ENCODE measurements around the gene OR51F1. TPM values are rescaled to one million over a fixed set of nuclear protein-coding genes. Genes with fewer than 3 reads are reported as not detected.
"Not testable (repeated sequence)": the region's sequence is repeated elsewhere in the genome, so short reads cannot be mapped to it uniquely, and the experiment has no call there.

Gene OR51F1
- total and polyA plus RNA-seq, 2 donors (not counting 1 experiment from before 2014, with no cell fraction given) = not detected

- no peak overlapping the region for H3K9ac ChIP-seq (ENCODE audit: low read length)
- POLR2A ChIA-PET = no interaction called here
- no peaks in the 10 kb centered on the region for H3K9me3 ChIP-seq (ENCODE audit: control extremely low read depth in 1 of 3, control insufficient read depth in 2 of 3, insufficient read depth in 1 of 3, low read length in 2 of 3)
- TF ChIP-seq EZH2 (IDR thresholded peaks at IDR 0.05; ENCODE audit: borderline replicate concordance, insufficient read depth, low read depth, low read length, poor library complexity, severe bottlenecking) (no peak), CTCF (IDR thresholded peaks at IDR 0.05) (no peak)
- Mint-ChIP-seq H3K27me3 (peaks cover 9% of the 10 kb centered on the region), H3K4me1 (no peaks in the 10 kb centered on the region), H3K27ac (no peak overlapping the region), H3K9me3 (ENCODE audit: insufficient read depth) (no peaks in the 10 kb centered on the region), H3K4me3 (no peak overlapping the region)
- no peaks in the 10 kb centered on the region for H4K20me1 ChIP-seq (ENCODE audit: control insufficient read depth, insufficient read depth, low read length, poor library complexity, severe bottlenecking)
- H3K36me3 ChIP-seq (replicated peaks in 1 of 2; ENCODE audit: control extremely low read depth in 1 of 2, control insufficient read depth in 1 of 2, extremely low read depth in 1 of 2, insufficient read depth in 2 of 2, low read length in 1 of 2) = no peaks in the 10 kb centered on the region
- CTCF ChIA-PET = no interaction called here
- ATAC-seq (ENCODE audit: low read depth) (no peak), DNase-seq (no peak)
- no peak overlapping the region for H2AFZ ChIP-seq (ENCODE audit: insufficient read depth, low read depth, low read length, poor library complexity, severe bottlenecking)
- no peak overlapping the region for H3K4me3 ChIP-seq (ENCODE audit: control extremely low read depth in 1 of 5, extremely low read depth in 1 of 5, insufficient read depth in 1 of 5, low read depth in 2 of 5, low read length in 4 of 5)
- no peak overlapping the region for H3K4me2 ChIP-seq (replicated peaks; ENCODE audit: low read depth, low read length, poor library complexity, severe bottlenecking)
- 100% methylated on average over 1 of the region's 2 CpGs for WGBS (ENCODE audit: insufficient coverage)
- no peak overlapping the region for H3K27ac ChIP-seq (ENCODE audit: low read length in 2 of 2)
- intact Hi-C loops (cut with micrococcal nuclease) = no loop called here
- H3K79me2 ChIP-seq (ENCODE audit: control insufficient read depth, insufficient read depth, low read length) = no peaks in the 10 kb centered on the region
- H3K27me3 ChIP-seq (replicated peaks in 1 of 4; ENCODE audit: control extremely low read depth in 1 of 4, control insufficient read depth in 3 of 4, insufficient read depth in 4 of 4, low read length in 3 of 4) = peaks cover 0 to 3% (median 0%) of the 10 kb centered on the region in 4 experiments
- H3K4me1 ChIP-seq (ENCODE audit: control insufficient read depth in 2 of 2, insufficient read depth in 2 of 2, low read length in 2 of 2) = no peaks in the 10 kb centered on the region
Measured at GRCh38 chr11:4740735-4741134, 29.0 kb downstream of the OR51F1 start.

- Mint-ChIP-seq H3K27ac (no peak overlapping the region), H3K4me1 (no peaks in the 10 kb centered on the region), H3K9me3 (ENCODE audit: insufficient read depth) (no peaks in the 10 kb centered on the region), H3K27me3 (peaks cover 9% of the 10 kb centered on the region), H3K4me3 (no peak overlapping the region)
- Histone ChIP-seq H3K27ac (ENCODE audit: low read length in 2 of 2) (no peak overlapping the region), H3K4me3 (ENCODE audit: control extremely low read depth in 1 of 5, extremely low read depth in 1 of 5, insufficient read depth in 1 of 5, low read depth in 2 of 5, low read length in 4 of 5) (no peak overlapping the region), H3K4me1 (ENCODE audit: control insufficient read depth in 2 of 2, insufficient read depth in 2 of 2, low read length in 2 of 2) (no peaks in the 10 kb centered on the region), H3K9ac (ENCODE audit: low read length) (no peak overlapping the region), H2AFZ (ENCODE audit: insufficient read depth, low read depth, low read length, poor library complexity, severe bottlenecking) (no peak overlapping the region), H3K4me2 (replicated peaks; ENCODE audit: low read depth, low read length, poor library complexity, severe bottlenecking) (no peak overlapping the region), H3K27me3 (replicated peaks in 1 of 4; ENCODE audit: control extremely low read depth in 1 of 4, control insufficient read depth in 3 of 4, insufficient read depth in 4 of 4, low read length in 3 of 4) (no peaks in the 10 kb centered on the region), H3K79me2 (ENCODE audit: control insufficient read depth, insufficient read depth, low read length) (no peaks in the 10 kb centered on the region), H4K20me1 (ENCODE audit: control insufficient read depth, insufficient read depth, low read length, poor library complexity, severe bottlenecking) (no peaks in the 10 kb centered on the region), H3K36me3 (replicated peaks in 1 of 2; ENCODE audit: control extremely low read depth in 1 of 2, control insufficient read depth in 1 of 2, extremely low read depth in 1 of 2, insufficient read depth in 2 of 2, low read length in 1 of 2) (no peaks in the 10 kb centered on the region), H3K9me3 (ENCODE audit: control extremely low read depth in 1 of 3, control insufficient read depth in 2 of 3, insufficient read depth in 1 of 3, low read length in 2 of 3) (peaks cover 0 to 5% (median 0%) of the 10 kb centered on the region in 3 donors)
- CTCF ChIA-PET = no interaction called here
- POLR2A ChIA-PET = no interaction called here
- no CpG with 5 or more reads among the region's 2 CpGs for whole genome bisulfite sequencing (ENCODE audit: insufficient coverage)
- DNase-seq (no peak), ATAC-seq (ENCODE audit: low read depth) (no peak)
- TF ChIP-seq EZH2 (IDR thresholded peaks at IDR 0.05; ENCODE audit: borderline replicate concordance, insufficient read depth, low read depth, low read length, poor library complexity, severe bottlenecking) = no peak
- no peak for TF ChIP-seq CTCF (IDR thresholded peaks at IDR 0.05)
- intact Hi-C loops (cut with micrococcal nuclease) = no loop called here
Measured at GRCh38 chr11:4727171-4727570, 42.6 kb downstream of the OR51F1 start.

GRCh38 chr11:4722616-4723534 lies 46.9 kb downstream of the OR51F1 start:
- H3K4me3 Mint-ChIP-seq; H3K9ac ChIP-seq (ENCODE audit: low read length); H3K9me3 Mint-ChIP-seq (ENCODE audit: insufficient read depth); H3K4me2 ChIP-seq (replicated peaks; ENCODE audit: low read depth, low read length, poor library complexity, severe bottlenecking); ATAC-seq (ENCODE audit: low read depth); H2AFZ ChIP-seq (ENCODE audit: insufficient read depth, low read depth, low read length, poor library complexity, severe bottlenecking); H3K79me2 ChIP-seq (ENCODE audit: control insufficient read depth, insufficient read depth, low read length); DNase-seq; H3K4me1 ChIP-seq (ENCODE audit: control insufficient read depth in 2 of 2, insufficient read depth in 2 of 2, low read length in 2 of 2); H4K20me1 ChIP-seq (ENCODE audit: control insufficient read depth, insufficient read depth, low read length, poor library complexity, severe bottlenecking); H3K36me3 ChIP-seq (replicated peaks in 1 of 2; ENCODE audit: control extremely low read depth in 1 of 2, control insufficient read depth in 1 of 2, extremely low read depth in 1 of 2, insufficient read depth in 2 of 2, low read length in 1 of 2); H3K9me3 ChIP-seq (ENCODE audit: control extremely low read depth in 1 of 3, control insufficient read depth in 2 of 3, insufficient read depth in 1 of 3, low read length in 2 of 3); intact Hi-C loops (cut with micrococcal nuclease); H3K27ac Mint-ChIP-seq; H3K4me1 Mint-ChIP-seq; H3K27me3 ChIP-seq (replicated peaks in 1 of 4; ENCODE audit: control extremely low read depth in 1 of 4, control insufficient read depth in 3 of 4, insufficient read depth in 4 of 4, low read length in 3 of 4); POLR2A ChIA-PET; H3K27ac ChIP-seq (ENCODE audit: low read length in 2 of 2); H3K4me3 ChIP-seq (ENCODE audit: control extremely low read depth in 1 of 5, extremely low read depth in 1 of 5, insufficient read depth in 1 of 5, low read depth in 2 of 5, low read length in 4 of 5); CTCF ChIA-PET: not testable (repeated sequence)
- peaks cover 17% of the 10 kb centered on the region for H3K27me3 Mint-ChIP-seq
- 93% methylated on average over 33 of the region's 33 CpGs for WGBS (ENCODE audit: insufficient coverage)
